H1 (cell line): ENCODE results near the gene LRRC9. TPM values are rescaled to one million over a fixed set of nuclear protein-coding genes. Genes with fewer than 3 reads are reported as not detected.
A peak's percentile ranks its signal among the peaks of the same experiment; 100 is the strongest.

Source experiments
- CTCF ChIA-PET: fragments of 300-600 bp; sonication (Branson Sonifier 250); formaldehyde crosslinking; loops from one replicate; lab custom pipeline; 2021; ENCODE audit not compliant: partially characterized antibody; lab: Charles Lee
- POLR2A ChIA-PET: fragments of 300-600 bp; sonication (Branson Sonifier 250); formaldehyde crosslinking; loops from one replicate; lab custom pipeline; 2021; ENCODE audit warnings: inconsistent platforms; ENCODE audit not compliant: partially characterized antibody; lab: Charles Lee
- DNase-seq, 2 experiments: peaks; one replicate each; pipeline versions ENCODE4 v3.0.0 to v3.0.0-alpha.2; 2010 to 2022; ENCODE audit warnings: low spot score in 2 of 2, low read depth in 1 of 2, mixed read lengths in 1 of 2
- FAIRE-seq: peaks from 2 replicates; lab custom pipeline; 2011; peaks lifted over from hg19 to GRCh38; lab: Jason Lieb, UNC
- H2AFZ ChIP-seq: 2 replicates; pipeline ENCODE4 v1.8.1; 2012; ENCODE audit warnings: low read length, inconsistent platforms
- H2AK5ac ChIP-seq: 2 replicates; pipeline ENCODE4 v1.6.1; 2013; ENCODE audit warnings: low read depth, low read length
- H2BK120ac ChIP-seq: replicated peaks from 2 replicates; pipeline ENCODE3; 2013; ENCODE audit warnings: low read depth, low read length, inconsistent platforms
- H2BK12ac ChIP-seq: 2 replicates; pipeline ENCODE4 v1.6.1; 2013; ENCODE audit warnings: low read depth, low read length
- H2BK15ac ChIP-seq: 2 replicates; pipeline ENCODE4 v1.6.1; 2013; ENCODE audit warnings: low read length
- H2BK20ac ChIP-seq: 2 replicates; pipeline ENCODE4 v1.6.1; 2013; ENCODE audit warnings: low read length
- H2BK5ac ChIP-seq: 2 replicates; pipeline ENCODE4 v1.6.1; 2013; ENCODE audit warnings: low read depth, low read length
- H3K14ac ChIP-seq: 2 replicates; pipeline ENCODE4 v1.6.1; 2013; ENCODE audit warnings: inconsistent platforms; ENCODE audit not compliant: insufficient read length
- H3K18ac ChIP-seq: 2 replicates; pipeline ENCODE4 v1.6.1; 2013; ENCODE audit warnings: low read length; ENCODE audit errors: extremely low read depth
- H3K23ac ChIP-seq: 2 replicates; pipeline ENCODE4 v1.6.1; 2013; ENCODE audit warnings: inconsistent platforms; ENCODE audit not compliant: insufficient read length
- H3K23me2 ChIP-seq: 2 replicates; pipeline ENCODE4 v1.6.1; 2013; ENCODE audit warnings: low read depth, low read length
- H3K27ac ChIP-seq: 2 replicates; pipeline ENCODE4 v1.6.1; 2011; ENCODE audit warnings: low read depth, low read length, inconsistent platforms
- H3K27me3 ChIP-seq, 4 experiments: replicated peaks in 1 of 4; 1 replicate in 1 of 4; 2 replicates in 3 of 4; pipeline versions ENCODE4 v1.6.1 to v1.8.1; 2011 to 2013; ENCODE audit warnings: low read length in 3 of 4, mild to moderate bottlenecking in 3 of 4, inconsistent platforms in 2 of 4, mixed read lengths in 2 of 4, moderate library complexity in 1 of 4; ENCODE audit not compliant: control insufficient read depth in 3 of 4, insufficient read depth in 3 of 4; ENCODE audit errors: extremely low read depth in 1 of 4
- H3K36me3 ChIP-seq, 4 experiments: 2 replicates each; pipeline versions ENCODE4 v1.6.1 to v1.8.1; 2011 to 2013; ENCODE audit warnings: mild to moderate bottlenecking in 4 of 4, low read length in 3 of 4, moderate library complexity in 2 of 4, control low read depth in 1 of 4, inconsistent platforms in 1 of 4; ENCODE audit not compliant: insufficient read depth in 4 of 4, control insufficient read depth in 2 of 4
- H3K4ac ChIP-seq: replicated peaks from 2 replicates; pipeline ENCODE3; 2013; ENCODE audit warnings: low read length, low read depth, mixed read lengths, inconsistent platforms; ENCODE audit not compliant: insufficient read length
- H3K4me1 ChIP-seq, 4 experiments: replicated peaks in 1 of 4; 1 replicate in 1 of 4; 2 replicates in 3 of 4; pipeline versions ENCODE4 v1.6.1 to v1.8.1; 2011 to 2013; ENCODE audit warnings: low read length in 3 of 4, inconsistent platforms in 2 of 4, mixed read lengths in 1 of 4; ENCODE audit not compliant: insufficient read depth in 4 of 4, control insufficient read depth in 3 of 4
- H3K4me2 ChIP-seq, 2 experiments: 2 replicates each; pipeline versions ENCODE4 v1.6.1 to v1.8.1; 2011 to 2013; ENCODE audit warnings: low read depth in 2 of 2, low read length in 2 of 2, control low read depth in 1 of 2, inconsistent platforms in 1 of 2, mild to moderate bottlenecking in 1 of 2; ENCODE audit not compliant: insufficient read depth in 1 of 2
- H3K4me3 ChIP-seq, 4 experiments: fragments of 200-600, 300-600 bp in 1 of 4; sonication (generic), shearing (Covaris generic), sonication (Bioruptor Twin) in 1 of 4; 2 replicates each; pipeline versions ENCODE4 v1.5.1 to v1.8.1; 2011 to 2016; ENCODE audit warnings: low read length in 4 of 4, low read depth in 3 of 4, control low read depth in 2 of 4, inconsistent platforms in 2 of 4, mild to moderate bottlenecking in 2 of 4, mixed read lengths in 1 of 4, moderate library complexity in 1 of 4; ENCODE audit not compliant: insufficient read depth in 2 of 4; ENCODE audit errors: extremely low read depth in 1 of 4
- H3K56ac ChIP-seq: replicated peaks from 2 replicates; pipeline ENCODE3; 2013; ENCODE audit warnings: low read depth, mild to moderate bottlenecking, mixed read lengths, low read length, inconsistent platforms; ENCODE audit not compliant: insufficient read length
- H3K79me1 ChIP-seq: 2 replicates; pipeline ENCODE4 v1.6.1; 2013; ENCODE audit warnings: low read depth, low read length, control low read depth
- H3K79me2 ChIP-seq, 2 experiments: 2 replicates each; pipeline versions ENCODE4 v1.6.1 to v1.8.1; 2012 to 2013; ENCODE audit warnings: low read length in 2 of 2, mild to moderate bottlenecking in 2 of 2, inconsistent platforms in 1 of 2; ENCODE audit not compliant: insufficient read depth in 2 of 2, control insufficient read depth in 1 of 2
- H3K9ac ChIP-seq, 4 experiments: replicated peaks in 1 of 4; 1 replicate in 1 of 4; 2 replicates in 3 of 4; pipeline versions ENCODE4 v1.6.1 to v1.8.1; 2011 to 2013; ENCODE audit warnings: low read depth in 3 of 4, low read length in 3 of 4, control low read depth in 2 of 4, mild to moderate bottlenecking in 2 of 4, moderate library complexity in 2 of 4, inconsistent platforms in 1 of 4; ENCODE audit errors: extremely low read depth in 1 of 4
- H3K9me3 ChIP-seq, 2 experiments: 2 replicates each; pipeline versions ENCODE4 v1.6.1 to v1.8.1; 2012 to 2013; ENCODE audit warnings: mild to moderate bottlenecking in 2 of 2, moderate library complexity in 2 of 2, control low read depth in 1 of 2, inconsistent platforms in 1 of 2, low read depth in 1 of 2, low read length in 1 of 2, mixed read lengths in 1 of 2; ENCODE audit not compliant: insufficient read depth in 2 of 2
- H4K20me1 ChIP-seq, 2 experiments: replicated peaks in 1 of 2; 2 replicates each; pipeline versions ENCODE3 to v1.8.1; 2011 to 2013; ENCODE audit warnings: inconsistent platforms in 2 of 2, low read length in 2 of 2, mild to moderate bottlenecking in 1 of 2; ENCODE audit not compliant: insufficient read depth in 2 of 2, control insufficient read depth in 1 of 2
- H4K5ac ChIP-seq: 2 replicates; pipeline ENCODE4 v1.6.1; 2013; ENCODE audit warnings: low read length, low read depth, mixed read lengths, inconsistent platforms; ENCODE audit not compliant: insufficient read length
- H4K8ac ChIP-seq: 2 replicates; pipeline ENCODE4 v1.8.0; 2013; ENCODE audit warnings: mild to moderate bottlenecking, moderate library complexity, low read length, inconsistent platforms; ENCODE audit not compliant: insufficient read depth; ENCODE audit errors: extremely low read depth
- H4K91ac ChIP-seq: replicated peaks from 2 replicates; pipeline ENCODE3; 2013; ENCODE audit warnings: low read length, mixed read lengths, inconsistent platforms; ENCODE audit not compliant: insufficient read length
- GABPA ChIP-seq: IDR thresholded peaks from 2 replicates; pipeline ENCODE4 v1.6.1; 2011; ENCODE audit warnings: mild to moderate bottlenecking, low read length, moderate library complexity, borderline replicate concordance; ENCODE audit not compliant: insufficient read depth
- JUN ChIP-seq: IDR thresholded peaks from 2 replicates; pipeline ENCODE4 v1.6.1; 2011; ENCODE audit warnings: low read depth, mild to moderate bottlenecking, improper control_type of control experiment, low read length
- WGBS, 2 experiments: shearing (Covaris generic) in 1 of 2; methylation state at CpG; one replicate each; pipeline versions ENCODE4 v1.1.6 to v1.1.7; 2013 to 2015; ENCODE audit warnings: low lambda C conversion rate in 2 of 2, mixed read lengths in 2 of 2, inconsistent platforms in 1 of 2, low coverage in 1 of 2, missing lambda C conversion rate in 1 of 2; ENCODE audit not compliant: insufficient replicate concordance in 2 of 2, insufficient coverage in 1 of 2, insufficient read length in 1 of 2; ENCODE audit errors: extremely low coverage in 1 of 2, missing lambda C conversion rate in 1 of 2; 5-methylcytosine and 5-hydroxymethylcytosine counted together
- polyA plus RNA-seq, 7 experiments: library from polyadenylated mRNA; depleted of rRNA in 3 of 7; stranded (reverse) in 5 of 7; unstranded in 2 of 7; fragments of >200 nt in 5 of 7; fragments of 200-250 nt in 2 of 7; gene quantifications; 1 replicate in 5 of 7; 2 replicates in 1 of 7; 4 replicates in 1 of 7; pipeline versions ENCODE4 v1.2.1 to v1.2.3, GENCODE V29; 2011 to 2013; ENCODE audit warnings: missing spikeins in 2 of 7, mixed read lengths in 2 of 7
- total RNA-seq: library from RNA; stranded (reverse); fragmentation: NEBNext Ultra II Directional; extraction: Animal tissue kit (Norgen Biotek cat#: 25700); gene quantifications from 2 replicates; pipeline ENCODE4 v1.2.1, GENCODE V29; 2021

The LRRC9 gene
- total and polyA plus RNA-seq, 2 of the 8 experiments (the other 6 are each of a cell fraction or from before 2014, with no cell fraction given): 0.12 to 0.84 TPM

GRCh38 chr14:59897757-59898383 is 22.1 kb upstream of the LRRC9 start:
- DNase-seq (peak in 1 of 2 experiments; percentile 10), FAIRE-seq (peak; percentile 81)
- Histone ChIP-seq H3K79me1 (no peaks in the 10 kb centered on the region), H3K27me3 (no peaks in the 10 kb centered on the region), H2BK20ac (no peak overlapping the region), H3K4me2 (no peak overlapping the region), H2AFZ (no peak overlapping the region), H2BK15ac (no peak overlapping the region), H4K20me1 (no peaks in the 10 kb centered on the region), H3K4me1 (no peaks in the 10 kb centered on the region), H3K9ac (no peak overlapping the region), H3K23ac (no peak overlapping the region), H3K4ac (no peak overlapping the region), H2BK120ac (no peak overlapping the region), H3K14ac (no peak overlapping the region), H4K5ac (no peak overlapping the region), H3K9me3 (no peaks in the 10 kb centered on the region), H3K18ac (no peak overlapping the region), H3K36me3 (no peaks in the 10 kb centered on the region), H3K27ac (no peak overlapping the region), H2AK5ac (no peak overlapping the region), H3K56ac (no peak overlapping the region), H4K91ac (no peak overlapping the region), H2BK12ac (no peak overlapping the region), H3K23me2 (no peaks in the 10 kb centered on the region), H4K8ac (no peak overlapping the region), H3K4me3 (no peak overlapping the region), H3K79me2 (no peaks in the 10 kb centered on the region), H2BK5ac (no peak overlapping the region)
- 56% methylated on average over 8 of the region's 8 CpGs; no CpG with 5 or more reads in 1 of the 2 experiments for WGBS, 2 experiments
- ChIA-PET CTCF (interaction anchor here (0.6 to 6.9 kb wide), 51 partner anchors 8 to 727 kb away, joined by 3 to 112 read pairs (median 4); partner anchors contain the start of genes CCDC175, LRRC9 and RTN1), POLR2A (interaction anchor here (1.0 kb wide), 1 partner anchor 21 kb away, joined by 3 read pairs; no protein-coding TSS in a partner anchor)
- TF ChIP-seq JUN (no peak), GABPA (no peak)
